ENCODE measurements around the gene TGFB1. TPM values are rescaled to one million over a fixed set of nuclear protein-coding genes. Genes with fewer than 3 reads are reported as not detected.

TGFB1 gene
- total RNA-seq, 8 experiments from 2014 or later: 0.71 to 42.7 (median 4.8) TPM

DNA sequence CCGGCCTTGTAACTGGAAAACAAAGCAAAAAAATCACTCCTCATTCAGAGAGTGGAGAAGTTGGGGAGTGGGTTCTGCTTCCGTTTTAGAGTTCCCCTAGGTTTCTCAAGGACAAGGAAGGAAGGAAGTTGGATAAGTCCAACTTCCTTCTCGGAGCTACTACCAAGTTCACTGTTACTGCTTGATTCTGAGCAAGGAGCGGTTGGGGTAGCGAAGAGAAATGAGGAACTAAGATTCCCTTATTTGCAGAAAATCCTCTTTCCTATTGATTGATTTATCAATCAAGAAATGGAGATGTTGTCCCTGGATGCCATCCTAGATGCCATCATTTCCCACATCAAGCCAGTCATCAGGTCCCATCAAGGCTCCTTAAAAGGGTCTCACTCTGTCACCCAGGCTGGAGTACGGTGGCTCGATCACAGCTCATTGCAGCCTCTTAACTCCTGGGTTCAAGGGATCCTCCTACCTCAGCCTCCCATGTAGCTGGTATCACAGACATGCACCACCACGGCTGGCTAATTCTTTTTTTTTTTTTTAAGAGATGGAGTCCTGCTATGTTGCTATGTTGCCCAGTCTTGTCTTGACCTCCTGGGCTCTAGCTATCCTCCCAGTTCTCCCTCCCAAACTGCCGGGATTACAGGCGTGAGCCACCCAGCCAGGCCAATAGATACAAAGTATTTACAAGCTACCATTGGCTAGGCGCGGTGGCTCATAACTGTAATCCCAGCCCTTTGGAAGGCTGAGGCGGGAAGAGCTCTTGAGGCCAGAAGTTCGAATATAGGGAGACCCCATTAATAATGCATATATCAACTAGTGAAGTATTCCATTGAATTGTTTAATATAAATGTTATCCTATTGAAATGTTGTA is 11.0 kb upstream of the TGFB1 start:
- ATAC-seq (replicated peaks in 6 of 8): peak in 1 of 8 experiments; percentile 0
- Histone ChIP-seq H3K4me1 (replicated peaks in 1 of 2) (peaks cover 4 to 5% of the 10 kb centered on the region in 2 donors), H3K4me3 (peak overlapping the region; percentile 78 to 99 (median 91)), H3K27ac (peak overlapping the region; percentile 98 to 99)
- 0 to 100% (median 72%) methylated on average over 2 to 12 of the region's 14 CpGs; no CpG with 5 or more reads in 2 of the 10 experiments for WGBS, 10 experiments
- in situ Hi-C loops (cut with MboI; ENCODE audit: low pct_unique_long_range_greater_than_20kb in 2 of 9, low sequenced_read_pairs in 9 of 9, unreplicated experiment in 9 of 9): no loop called here

DNA sequence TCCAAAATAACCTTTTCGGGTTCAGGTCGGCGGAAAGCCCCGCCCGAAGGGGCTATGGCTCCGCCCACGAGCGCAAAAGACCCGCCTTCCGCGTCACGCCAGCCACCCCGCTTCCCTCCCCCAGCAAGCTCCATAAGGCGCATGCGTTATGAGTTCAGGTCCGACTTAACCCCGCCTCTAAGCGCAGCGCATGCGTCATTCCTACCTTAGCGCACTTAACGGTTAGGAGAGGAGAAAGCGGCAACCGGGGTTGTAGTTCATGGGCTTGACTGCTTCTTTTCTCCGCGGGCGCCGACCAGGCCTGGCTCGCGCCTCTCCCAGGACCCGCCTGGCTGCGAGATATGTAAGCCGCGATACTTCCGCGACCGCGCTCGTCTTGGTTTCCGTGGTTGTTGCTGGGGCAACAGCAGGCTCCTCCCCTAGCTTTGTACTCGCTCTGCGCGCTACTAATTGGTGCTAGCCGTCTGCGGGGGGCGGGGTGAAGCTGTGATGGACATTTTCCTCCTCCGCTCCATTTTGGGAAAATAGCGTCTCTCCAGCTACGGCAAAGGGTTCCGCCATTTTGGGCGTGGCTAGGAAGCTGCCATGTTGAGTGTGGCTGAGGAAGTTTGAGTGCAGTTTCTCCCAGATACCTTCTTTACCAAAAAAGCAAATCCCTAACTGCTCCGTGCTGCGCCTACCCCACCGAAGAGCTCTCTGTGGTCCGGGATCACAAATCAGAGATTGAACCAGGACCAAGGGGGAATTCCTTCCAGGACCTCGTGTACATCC is 10.2 kb upstream of the TGFB1 start, which contains the start of gene B9D2:
B9D2 (minus strand) TSS at position 397 of the 771 bp plus-strand sequence. CDS start 630 bp downstream, outside the sequence.
- in situ Hi-C loops (cut with MboI; ENCODE audit: low pct_unique_long_range_greater_than_20kb in 2 of 9, low sequenced_read_pairs in 9 of 9, unreplicated experiment in 9 of 9): no loop called here
- peaks cover 4 to 5% of the 10 kb centered on the region in 2 donors for H3K4me1 ChIP-seq (replicated peaks in 1 of 2)
- H3K27ac ChIP-seq: peak within 1 kb of the TSS; percentile 98 to 99
- peak; percentile 92 to 98 (median 97) for ATAC-seq (replicated peaks in 6 of 8)
- peak within 1 kb of the TSS; percentile 78 to 99 (median 91) for H3K4me3 ChIP-seq
- 0 to 5% (median 0%) methylated on average over 3 to 10 of the region's 56 CpGs for WGBS, 10 experiments

DNA sequence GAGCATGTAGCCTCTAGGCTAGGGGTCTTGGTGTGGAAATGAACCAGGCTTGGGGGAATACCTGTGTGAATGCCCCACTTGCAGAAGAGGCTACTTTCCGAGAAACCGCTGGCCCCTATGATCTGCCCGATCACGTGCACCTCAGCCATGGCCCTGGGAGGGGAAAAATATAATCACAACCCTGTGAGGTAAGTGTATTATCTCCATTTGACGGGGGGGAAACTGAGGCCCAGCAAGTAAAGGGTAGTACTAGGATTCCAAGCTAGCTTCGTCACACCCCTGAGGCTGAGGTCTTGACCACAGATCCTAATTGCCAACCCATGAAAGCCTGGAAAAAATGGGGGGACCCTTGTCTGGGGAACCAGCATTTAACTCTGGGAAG is 9.6 kb upstream of the TGFB1 start:
- peaks cover 4 to 5% of the 10 kb centered on the region in 2 donors for H3K4me1 ChIP-seq (replicated peaks in 1 of 2)
- no peak for ATAC-seq (replicated peaks in 6 of 8)
- H3K27ac ChIP-seq: peak overlapping the region; percentile 98 to 99
- WGBS, 10 experiments: 0 to 50% (median 25%) methylated on average over 1 to 5 of the region's 6 CpGs; no CpG with 5 or more reads in 4 of the 10 experiments
- in situ Hi-C loops (cut with MboI; ENCODE audit: low pct_unique_long_range_greater_than_20kb in 2 of 9, low sequenced_read_pairs in 9 of 9, unreplicated experiment in 9 of 9): no loop called here
- peak overlapping the region; percentile 78 to 99 (median 91) for H3K4me3 ChIP-seq

DNA sequence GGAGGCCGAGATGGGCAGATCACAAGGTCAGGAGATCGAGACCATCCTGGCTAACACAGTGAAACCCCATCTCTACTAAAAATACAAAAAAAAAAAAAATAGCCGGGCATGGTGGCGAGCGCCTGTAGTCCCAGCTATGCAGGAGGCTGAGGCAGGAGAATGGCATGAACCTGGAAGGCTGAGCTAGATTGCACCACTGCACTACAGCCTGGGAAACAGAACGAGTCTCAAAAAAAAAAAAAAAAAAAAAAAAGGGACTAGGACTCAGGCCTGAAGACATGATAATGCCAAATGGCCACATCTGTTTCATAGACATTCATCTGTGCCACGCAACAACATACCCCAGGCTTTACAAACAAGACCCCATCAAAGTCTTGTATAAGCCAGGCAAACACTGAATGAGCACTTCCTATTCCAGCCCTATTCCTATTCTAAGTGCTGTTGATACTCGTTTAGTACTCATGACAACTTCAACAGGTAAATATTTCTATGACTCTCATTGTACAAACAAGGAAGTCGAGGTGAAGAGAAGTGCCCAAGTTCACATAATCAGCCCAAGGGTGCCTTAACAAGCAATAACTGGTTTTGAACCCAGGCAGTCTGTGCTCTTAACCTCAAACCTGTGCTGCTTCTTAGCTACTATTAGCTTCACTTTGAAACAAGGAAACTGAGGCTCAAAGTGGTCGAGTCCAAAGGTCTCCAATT is 8.6 kb upstream of the TGFB1 start:
- Histone ChIP-seq H3K27ac (no peak overlapping the region), H3K4me1 (replicated peaks in 1 of 2) (peaks cover 4 to 5% of the 10 kb centered on the region in 2 donors), H3K4me3 (no peak overlapping the region)
- in situ Hi-C loops (cut with MboI; ENCODE audit: low pct_unique_long_range_greater_than_20kb in 2 of 9, low sequenced_read_pairs in 9 of 9, unreplicated experiment in 9 of 9): no loop called here
- WGBS, 10 experiments: 40 to 86% (median 71%) methylated on average over 1 to 7 of the region's 10 CpGs; no CpG with 5 or more reads in 2 of the 10 experiments
- ATAC-seq (replicated peaks in 6 of 8): no peak

DNA sequence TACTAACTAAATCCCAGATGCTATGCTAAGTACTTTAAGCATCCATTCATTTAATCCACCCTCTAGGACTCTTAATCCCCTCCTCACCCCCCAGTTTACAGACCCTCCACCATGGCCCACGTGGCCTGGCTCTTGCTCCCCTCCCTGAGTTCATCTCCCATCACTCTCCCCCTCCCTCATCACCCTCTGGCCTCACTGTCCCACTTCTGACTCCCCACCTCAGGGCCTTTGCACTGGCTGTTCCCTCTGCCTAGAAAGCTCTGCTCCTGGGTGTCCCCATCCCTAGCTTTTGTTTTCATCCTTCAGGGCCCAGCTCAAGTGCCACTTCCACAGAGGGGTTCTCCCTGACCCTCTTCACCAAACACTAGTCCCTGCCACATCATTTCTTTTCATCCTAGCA is 6.0 kb upstream of the TGFB1 start:
- ATAC-seq (replicated peaks in 6 of 8): no peak
- in situ Hi-C loops (cut with MboI; ENCODE audit: low pct_unique_long_range_greater_than_20kb in 2 of 9, low sequenced_read_pairs in 9 of 9, unreplicated experiment in 9 of 9): no loop called here
- WGBS, 10 experiments: no CpG with 5 or more reads among the region's 1 CpG
- H3K27ac ChIP-seq: no peak overlapping the region
- peaks cover under 1 to 5% of the 10 kb centered on the region in 2 donors for H3K4me1 ChIP-seq (replicated peaks in 1 of 2)
- no peak overlapping the region for H3K4me3 ChIP-seq

DNA sequence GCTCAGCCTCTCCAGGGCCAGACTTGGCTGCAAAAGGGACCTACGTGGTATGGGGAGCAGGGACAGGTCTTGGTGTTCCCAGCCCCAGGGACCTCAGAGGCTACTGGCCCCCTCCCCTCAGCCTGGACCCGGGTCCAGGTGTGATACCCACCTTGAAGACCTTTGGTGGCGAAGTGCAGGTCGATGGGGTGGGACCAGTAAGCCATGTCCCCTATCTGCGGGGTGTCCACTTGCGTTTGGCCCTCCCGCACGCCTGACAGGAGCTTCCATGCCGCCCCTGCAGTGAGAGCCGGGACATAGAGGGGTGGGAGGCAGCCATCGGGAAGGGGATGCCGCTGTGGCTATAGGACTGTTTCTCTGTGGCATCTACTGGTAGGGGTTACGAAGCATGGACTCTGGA is 4.0 kb upstream of the TGFB1 start:
- Histone ChIP-seq H3K4me1 (replicated peaks in 1 of 2) (peaks cover 4 to 6% of the 10 kb centered on the region in 2 donors), H3K4me3 (no peak overlapping the region), H3K27ac (no peak overlapping the region)
- no peak for ATAC-seq (replicated peaks in 6 of 8)
- in situ Hi-C loops (cut with MboI; ENCODE audit: low pct_unique_long_range_greater_than_20kb in 2 of 9, low sequenced_read_pairs in 9 of 9, unreplicated experiment in 9 of 9): no loop called here
- 80 to 100% (median 87%) methylated on average over 1 to 3 of the region's 13 CpGs; no CpG with 5 or more reads in 6 of the 10 experiments for WGBS, 10 experiments

DNA sequence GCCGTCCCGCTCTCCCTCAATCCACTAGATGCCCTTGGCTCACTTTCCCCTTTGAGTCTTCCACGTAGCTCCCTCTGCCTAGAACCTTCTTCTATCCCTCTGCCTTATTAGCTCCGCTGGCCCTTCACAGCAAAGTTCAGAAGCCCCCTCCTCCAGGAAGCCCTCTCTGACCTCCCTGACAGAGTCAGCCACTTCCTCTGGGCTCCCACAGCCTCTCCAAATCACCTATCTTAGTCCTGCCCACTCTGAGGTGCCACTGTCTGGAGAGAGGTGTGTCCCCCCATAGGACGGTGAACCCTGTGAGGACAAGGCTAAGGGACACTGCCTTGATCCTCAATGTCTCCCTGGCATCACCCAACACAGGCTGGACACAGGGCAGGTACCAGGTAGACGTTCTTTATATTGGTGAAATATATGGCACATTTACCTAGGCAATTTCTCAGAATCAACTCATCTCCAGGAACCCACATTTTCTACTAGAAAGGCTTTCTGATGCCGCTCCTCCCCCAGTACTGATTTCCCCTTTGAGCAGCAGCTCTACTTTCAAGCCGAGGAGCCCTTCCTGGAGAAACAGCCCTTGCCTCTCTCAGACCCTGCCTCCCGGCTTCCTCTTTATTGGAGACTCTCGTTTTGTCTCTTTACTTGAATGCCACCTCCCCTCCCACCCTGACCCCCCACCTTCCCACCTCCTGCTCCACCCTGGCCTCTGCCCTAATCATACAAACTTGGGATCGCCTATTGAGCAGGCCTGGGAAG is 3.4 kb upstream of the TGFB1 start:
- in situ Hi-C loops (cut with MboI; ENCODE audit: low pct_unique_long_range_greater_than_20kb in 2 of 9, low sequenced_read_pairs in 9 of 9, unreplicated experiment in 9 of 9): no loop called here
- Histone ChIP-seq H3K27ac (no peak overlapping the region), H3K4me3 (no peak overlapping the region), H3K4me1 (replicated peaks in 1 of 2) (peaks cover 6 to 7% of the 10 kb centered on the region in 2 donors)
- no peak for ATAC-seq (replicated peaks in 6 of 8)
- WGBS, 10 experiments: 75 to 100% (median 87%) methylated on average over 1 to 6 of the region's 11 CpGs; no CpG with 5 or more reads in 4 of the 10 experiments

DNA sequence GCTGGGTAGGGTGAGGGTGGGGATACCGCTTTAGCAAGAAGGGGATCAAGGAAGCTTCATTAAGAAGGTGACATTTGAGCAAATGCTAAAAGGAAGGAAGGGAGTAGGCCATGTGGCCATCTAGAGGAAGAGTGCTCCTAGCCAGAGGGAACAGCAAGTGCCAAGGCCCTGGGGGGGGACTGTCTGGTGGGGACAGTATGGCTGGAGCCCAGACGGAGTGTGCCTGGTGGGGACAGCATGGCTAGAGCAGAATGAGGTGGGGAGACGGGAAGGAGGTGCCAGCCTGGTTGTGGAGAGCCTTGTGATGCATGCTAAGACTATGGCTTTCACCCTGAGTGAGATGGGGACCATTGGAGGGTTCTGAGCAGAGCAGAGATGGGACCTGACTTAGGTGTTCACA is 2.1 kb upstream of the TGFB1 start:
- Histone ChIP-seq H3K4me3 (no peak overlapping the region), H3K4me1 (replicated peaks in 1 of 2) (peaks cover 13 to 14% of the 10 kb centered on the region in 2 donors), H3K27ac (no peak overlapping the region)
- WGBS, 10 experiments: 100% methylated on average over 1 of the region's 3 CpGs; no CpG with 5 or more reads in 8 of the 10 experiments
- in situ Hi-C loops (cut with MboI; ENCODE audit: low pct_unique_long_range_greater_than_20kb in 2 of 9, low sequenced_read_pairs in 9 of 9, unreplicated experiment in 9 of 9): no loop called here
- ATAC-seq (replicated peaks in 6 of 8): no peak

DNA sequence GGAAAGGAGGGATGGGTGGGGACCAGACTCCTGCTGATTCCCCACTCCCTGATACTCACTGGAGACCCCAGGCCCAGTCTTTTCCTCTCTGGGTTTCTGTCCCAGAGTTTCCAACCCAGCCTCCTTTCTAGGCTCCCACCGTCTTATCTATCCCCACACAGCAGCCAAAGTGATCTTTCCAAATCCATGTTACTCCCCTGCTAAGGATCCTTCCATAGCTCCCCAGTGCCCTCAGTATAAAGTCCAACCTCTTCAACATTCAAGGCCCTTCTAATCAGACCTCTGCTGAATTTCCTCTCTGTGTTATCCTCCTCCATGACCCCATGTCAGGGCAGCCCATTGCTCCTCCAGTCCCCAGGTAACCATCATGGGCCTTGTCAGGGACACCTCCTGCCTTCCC is 1.3 kb upstream of the TGFB1 start:
- no peak overlapping the region for H3K4me3 ChIP-seq
- WGBS, 10 experiments: 88 to 100% (median 100%) methylated on average over 1 of the region's 1 CpG; no CpG with 5 or more reads in 6 of the 10 experiments
- in situ Hi-C loops (cut with MboI; ENCODE audit: low pct_unique_long_range_greater_than_20kb in 2 of 9, low sequenced_read_pairs in 9 of 9, unreplicated experiment in 9 of 9): no loop called here
- no peak for ATAC-seq (replicated peaks in 6 of 8)
- H3K27ac ChIP-seq: no peak overlapping the region
- peaks cover 13 to 14% of the 10 kb centered on the region in 2 donors for H3K4me1 ChIP-seq (replicated peaks in 1 of 2)

DNA sequence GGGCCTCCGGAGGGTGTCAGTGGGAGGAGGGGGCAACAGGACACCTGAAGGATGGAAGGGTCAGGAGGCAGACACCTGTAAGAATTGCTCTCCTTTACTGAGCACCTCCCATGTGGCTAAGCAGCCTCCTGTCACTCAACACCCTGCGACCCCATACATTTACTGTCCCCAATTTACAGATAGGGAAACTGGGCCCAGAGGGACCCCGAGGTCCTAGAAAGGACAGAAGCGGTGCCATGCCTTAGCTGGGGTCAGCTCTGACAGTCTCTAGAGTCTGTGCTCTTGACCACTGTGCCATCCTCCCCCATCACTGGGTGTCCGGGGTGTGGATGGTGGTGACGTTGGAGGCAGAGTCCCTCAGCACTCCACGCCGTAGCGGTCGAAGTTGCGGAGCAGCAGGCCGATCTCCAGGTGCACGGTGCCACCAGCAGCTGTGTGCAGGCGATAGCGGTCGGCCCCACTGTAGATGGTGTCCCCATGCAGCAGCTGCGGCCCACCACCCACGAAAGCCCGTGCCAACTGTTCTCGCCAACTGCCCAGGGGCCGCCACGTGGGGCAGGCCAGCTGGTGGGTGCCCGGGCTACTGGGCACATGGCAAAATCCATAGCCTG is 726 bp upstream of the TGFB1 start:
- Histone ChIP-seq H3K4me3 (peak overlapping the region; percentile 34 to 43 (median 40)), H3K27ac (no peak overlapping the region), H3K4me1 (replicated peaks in 1 of 2) (peaks cover 13 to 14% of the 10 kb centered on the region in 2 donors)
- ATAC-seq (replicated peaks in 6 of 8): no peak
- in situ Hi-C loops (cut with MboI; ENCODE audit: low pct_unique_long_range_greater_than_20kb in 2 of 9, low sequenced_read_pairs in 9 of 9, unreplicated experiment in 9 of 9): no loop called here
- WGBS, 10 experiments: 0 to 92% (median 90%) methylated on average over 1 to 2 of the region's 23 CpGs; no CpG with 5 or more reads in 7 of the 10 experiments

DNA sequence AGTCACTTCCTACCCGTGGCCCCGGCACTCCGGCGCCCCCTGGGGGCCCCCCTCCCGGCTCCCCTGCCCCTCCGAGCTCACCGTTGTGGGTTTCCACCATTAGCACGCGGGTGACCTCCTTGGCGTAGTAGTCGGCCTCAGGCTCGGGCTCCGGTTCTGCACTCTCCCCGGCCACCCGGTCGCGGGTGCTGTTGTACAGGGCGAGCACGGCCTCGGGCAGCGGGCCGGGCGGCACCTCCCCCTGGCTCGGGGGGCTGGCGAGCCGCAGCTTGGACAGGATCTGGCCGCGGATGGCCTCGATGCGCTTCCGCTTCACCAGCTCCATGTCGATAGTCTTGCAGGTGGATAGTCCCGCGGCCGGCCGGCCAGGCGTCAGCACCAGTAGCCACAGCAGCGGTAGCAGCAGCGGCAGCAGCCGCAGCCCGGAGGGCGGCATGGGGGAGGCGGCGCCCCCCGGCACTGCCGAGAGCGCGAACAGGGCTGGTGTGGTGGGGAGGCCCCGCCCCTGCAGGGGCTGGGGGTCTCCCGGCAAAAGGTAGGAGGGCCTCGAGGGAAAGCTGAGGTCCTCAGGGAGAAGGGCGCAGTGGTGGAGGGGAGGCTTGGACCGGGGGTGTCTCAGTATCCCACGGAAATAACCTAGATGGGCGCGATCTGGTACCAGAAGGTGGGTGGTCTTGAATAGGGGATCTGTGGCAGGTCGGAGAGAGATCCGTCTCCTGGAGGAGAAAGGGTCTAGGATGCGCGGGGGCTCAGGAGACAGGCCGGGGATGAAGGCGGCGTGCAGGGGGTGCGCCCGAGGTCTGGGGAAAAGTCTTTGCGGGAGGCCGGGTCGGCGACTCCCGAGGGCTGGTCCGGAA is 885 bp downstream of the TGFB1 start:
- H3K27ac ChIP-seq: no peak overlapping the region
- 0% methylated on average over 5 of the region's 71 CpGs; no CpG with 5 or more reads in 9 of the 10 experiments for WGBS, 10 experiments
- peak overlapping the region; percentile 34 to 43 (median 40) for H3K4me3 ChIP-seq
- ATAC-seq (replicated peaks in 6 of 8): peak; percentile 5 to 37 (median 28)
- in situ Hi-C loops (cut with MboI; ENCODE audit: low pct_unique_long_range_greater_than_20kb in 2 of 9, low sequenced_read_pairs in 9 of 9, unreplicated experiment in 9 of 9): no loop called here
- peaks cover 13 to 14% of the 10 kb centered on the region in 2 donors for H3K4me1 ChIP-seq (replicated peaks in 1 of 2)
